OCI-LY7 (cell line): ENCODE results near the gene ARHGAP6. TPM values are rescaled to one million over a fixed set of nuclear protein-coding genes. Genes with fewer than 3 reads are reported as not detected.

ENCODE experiments used
- BruUV-seq: library from RNA; stranded (reverse); fragments of 400-500 nt; replicated peaks from 2 replicates; lab custom pipeline; 2021; lab: Mats Ljungman, UMichigan
- CTCF ChIA-PET: fragments of 300-600 bp; sonication (Branson Sonifier 250); formaldehyde crosslinking; loops from one replicate; lab custom pipeline; 2022; ENCODE audit warnings: antibody characterized with exemption; ENCODE audit not compliant: unreplicated experiment; lab: Charles Lee
- POLR2A ChIA-PET: fragments of 300-600 bp; sonication (Branson Sonifier 250); formaldehyde crosslinking; loops from one replicate; lab custom pipeline; 2022; ENCODE audit warnings: antibody characterized with exemption; lab: Charles Lee
- DNase-seq: peaks from one replicate; pipeline ENCODE4 v3.0.0-alpha.2; 2015; ENCODE audit warnings: low spot score
- H2AFZ ChIP-seq: fragments of 200-600 bp; sonication (generic), shearing (Covaris generic); 2 replicates; pipeline ENCODE4 v1.6.1; 2014; ENCODE audit warnings: mild to moderate bottlenecking, antibody characterized with exemption, low read length, moderate library complexity
- H3K27ac ChIP-seq: fragments of 200-600 bp; sonication (generic); 2 replicates; pipeline ENCODE4 v1.5.1; 2014; ENCODE audit warnings: mixed run types, low read depth, mild to moderate bottlenecking, moderate library complexity, low read length, inconsistent platforms; ENCODE audit not compliant: poor library complexity, severe bottlenecking
- H3K36me3 ChIP-seq: fragments of 200-600 bp; sonication (generic); 2 replicates; pipeline ENCODE4 v1.6.1; 2014; ENCODE audit warnings: mild to moderate bottlenecking, antibody characterized with exemption, low read length, moderate library complexity, mixed read lengths; ENCODE audit not compliant: insufficient read depth
- H3K4me1 ChIP-seq: fragments of 200-600 bp; sonication (generic); 2 replicates; pipeline ENCODE4 v1.5.1; 2014; ENCODE audit warnings: mild to moderate bottlenecking, low read length; ENCODE audit not compliant: insufficient read depth, poor library complexity, severe bottlenecking
- H3K4me2 ChIP-seq: fragments of 200-600 bp; sonication (generic); 2 replicates; pipeline ENCODE4 v1.6.1; 2014; ENCODE audit warnings: mild to moderate bottlenecking, low read length
- H3K4me3 ChIP-seq: fragments of 200-600 bp; sonication (generic); 2 replicates; pipeline ENCODE4 v1.5.1; 2014; ENCODE audit warnings: mild to moderate bottlenecking, low read depth, low read length; ENCODE audit not compliant: poor library complexity, severe bottlenecking
- H3K79me2 ChIP-seq: fragments of 200-600 bp; sonication (generic); 2 replicates; pipeline ENCODE4 v1.6.1; 2016; ENCODE audit warnings: low read depth, mild to moderate bottlenecking, low read length, moderate library complexity, mixed read lengths; ENCODE audit not compliant: insufficient read depth
- H3K9me2 ChIP-seq: fragments of 200-600 bp; sonication (generic); 2 replicates; pipeline ENCODE4 v1.6.1; 2016; ENCODE audit warnings: mild to moderate bottlenecking, low read length, mixed read lengths; ENCODE audit not compliant: insufficient read depth
- H3K9me3 ChIP-seq: fragments of 200-600 bp; sonication (generic); 2 replicates; pipeline ENCODE4 v1.6.1; 2014; ENCODE audit warnings: mild to moderate bottlenecking, mixed run types, low read length, mixed read lengths
- H4K20me1 ChIP-seq: fragments of 200-600 bp; sonication (generic); 2 replicates; pipeline ENCODE4 v1.6.1; 2014; ENCODE audit warnings: mild to moderate bottlenecking, antibody characterized with exemption, low read length, moderate library complexity, mixed read lengths; ENCODE audit not compliant: insufficient read depth
- EZH2phosphoT487 ChIP-seq: fragments of 200-600 bp; sonication (generic); IDR thresholded peaks from 2 replicates; pipeline ENCODE4 v1.6.1; 2018; ENCODE audit warnings: low read depth, borderline replicate concordance, mild to moderate bottlenecking, mixed run types, antibody characterized with exemption, low read length, moderate library complexity, mixed read lengths
- intact Hi-C: fragments of 100-400 bp; cut with micrococcal nuclease; formaldehyde crosslinking; loops from one replicate; pipeline ENCODE4 v1.10.0; 2022; ENCODE audit not compliant: unreplicated experiment
- total RNA-seq, 2 experiments: library from RNA; depleted of rRNA in 1 of 2; stranded (reverse); fragments of >200 nt in 1 of 2; shearing (Covaris generic) in 1 of 2; gene quantifications; 2 replicates each; pipeline ENCODE4 v1.2.3, GENCODE V29; 2014 to 2022
- TF ChIP-seq, protein P1 (sequence below): fragments of 200-600 bp; sonication (generic); conservative IDR thresholded peaks from 2 replicates; pipeline ENCODE4 v1.5.1; 2014; ENCODE audit warnings: mild to moderate bottlenecking, antibody characterized with exemption, low read length, moderate library complexity, mixed read lengths

The ARHGAP6 gene
- total RNA-seq, 2 experiments from 2014 or later: not detected

DNA sequence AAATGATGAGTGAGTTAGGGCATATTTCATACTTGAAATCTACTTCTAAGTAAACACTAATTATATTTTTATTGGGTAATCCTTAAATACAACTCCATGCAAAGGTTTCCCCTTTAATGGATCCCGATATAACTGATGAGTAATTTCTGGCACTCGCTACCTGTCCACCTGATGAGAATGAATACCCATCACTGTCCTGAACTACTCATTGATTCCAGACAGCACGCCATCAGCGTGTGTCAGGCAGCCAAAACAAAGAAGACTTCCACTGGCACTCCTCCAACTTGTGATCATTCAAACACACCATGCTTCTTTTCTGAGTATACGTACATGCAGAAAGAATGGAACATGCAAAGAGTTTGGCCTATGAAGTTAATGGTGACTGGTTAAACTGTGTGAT, 485.1 kb downstream of the ARHGAP6 start:
- ChIA-PET POLR2A (no interaction called here), CTCF (no interaction called here)
- H3K36me3 ChIP-seq: no peaks in the 10 kb centered on the region
- H3K9me2 ChIP-seq: no peaks in the 10 kb centered on the region
- DNase-seq: no peak
- no peak overlapping the region for H3K27ac ChIP-seq
- H3K79me2 ChIP-seq: no peaks in the 10 kb centered on the region
- no peak overlapping the region for H2AFZ ChIP-seq
- no peak for TF ChIP-seq EZH2phosphoT487
- TF ChIP-seq, protein P1, sequence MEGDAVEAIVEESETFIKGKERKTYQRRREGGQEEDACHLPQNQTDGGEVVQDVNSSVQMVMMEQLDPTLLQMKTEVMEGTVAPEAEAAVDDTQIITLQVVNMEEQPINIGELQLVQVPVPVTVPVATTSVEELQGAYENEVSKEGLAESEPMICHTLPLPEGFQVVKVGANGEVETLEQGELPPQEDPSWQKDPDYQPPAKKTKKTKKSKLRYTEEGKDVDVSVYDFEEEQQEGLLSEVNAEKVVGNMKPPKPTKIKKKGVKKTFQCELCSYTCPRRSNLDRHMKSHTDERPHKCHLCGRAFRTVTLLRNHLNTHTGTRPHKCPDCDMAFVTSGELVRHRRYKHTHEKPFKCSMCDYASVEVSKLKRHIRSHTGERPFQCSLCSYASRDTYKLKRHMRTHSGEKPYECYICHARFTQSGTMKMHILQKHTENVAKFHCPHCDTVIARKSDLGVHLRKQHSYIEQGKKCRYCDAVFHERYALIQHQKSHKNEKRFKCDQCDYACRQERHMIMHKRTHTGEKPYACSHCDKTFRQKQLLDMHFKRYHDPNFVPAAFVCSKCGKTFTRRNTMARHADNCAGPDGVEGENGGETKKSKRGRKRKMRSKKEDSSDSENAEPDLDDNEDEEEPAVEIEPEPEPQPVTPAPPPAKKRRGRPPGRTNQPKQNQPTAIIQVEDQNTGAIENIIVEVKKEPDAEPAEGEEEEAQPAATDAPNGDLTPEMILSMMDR: no peak
- H3K4me1 ChIP-seq: no peaks in the 10 kb centered on the region
- no peaks in the 10 kb centered on the region for H3K9me3 ChIP-seq
- no peaks in the 10 kb centered on the region for H4K20me1 ChIP-seq
- intact Hi-C loops: no loop called here
- no peak overlapping the region for H3K4me2 ChIP-seq
- no peak overlapping the region for H3K4me3 ChIP-seq
- BruUV-seq: no TSS peak

DNA sequence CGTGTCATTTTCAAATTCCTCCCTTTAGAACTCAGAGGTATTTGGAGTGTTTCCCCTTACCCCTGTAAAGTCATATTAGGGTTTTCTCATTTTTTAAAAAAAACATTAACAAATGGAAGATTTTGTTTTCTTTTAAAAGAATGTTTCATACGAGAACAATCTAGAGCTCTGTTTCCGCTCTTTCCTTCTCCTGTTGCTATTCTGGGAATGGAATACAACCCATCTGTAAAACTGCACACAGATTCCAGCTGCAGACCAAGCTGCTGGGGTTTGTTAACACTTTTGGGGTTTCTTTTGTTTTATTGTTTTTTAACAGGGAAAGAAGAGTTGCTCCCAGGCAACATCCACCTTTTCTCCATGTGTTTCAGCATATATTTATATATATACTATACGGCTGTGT, 493.3 kb downstream of the ARHGAP6 start:
- H3K4me3 ChIP-seq: no peak overlapping the region
- TF ChIP-seq, protein P1: no peak
- TF ChIP-seq EZH2phosphoT487: no peak
- no peaks in the 10 kb centered on the region for H3K79me2 ChIP-seq
- intact Hi-C loops: no loop called here
- no peak overlapping the region for H3K27ac ChIP-seq
- H2AFZ ChIP-seq: no peak overlapping the region
- no peaks in the 10 kb centered on the region for H4K20me1 ChIP-seq
- H3K4me1 ChIP-seq: no peaks in the 10 kb centered on the region
- POLR2A ChIA-PET: no interaction called here
- no peaks in the 10 kb centered on the region for H3K9me3 ChIP-seq
- H3K36me3 ChIP-seq: no peaks in the 10 kb centered on the region
- no TSS peak for BruUV-seq
- CTCF ChIA-PET: no interaction called here
- DNase-seq: no peak
- H3K4me2 ChIP-seq: no peak overlapping the region
- no peaks in the 10 kb centered on the region for H3K9me2 ChIP-seq

DNA sequence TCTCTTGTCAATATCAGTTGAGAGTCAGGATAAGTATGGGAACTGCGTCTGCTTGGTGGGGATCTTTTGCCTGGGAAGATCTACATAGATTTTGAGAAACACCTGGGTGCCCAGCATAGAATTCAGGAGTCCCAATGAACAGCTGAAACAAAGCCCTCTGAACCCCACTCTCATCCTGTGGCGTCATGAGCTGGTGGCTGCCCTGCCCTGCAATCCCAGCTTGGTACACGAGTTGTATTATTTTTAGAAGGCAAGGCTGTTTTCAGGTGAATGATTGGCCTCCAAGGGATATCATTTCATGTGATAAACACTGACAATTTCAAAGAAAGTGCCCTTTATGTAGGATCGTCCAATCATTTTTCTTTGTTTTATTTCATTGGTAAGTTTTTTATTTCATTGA, 493.8 kb downstream of the ARHGAP6 start:
- no peaks in the 10 kb centered on the region for H3K9me2 ChIP-seq
- no peak overlapping the region for H2AFZ ChIP-seq
- H3K9me3 ChIP-seq: no peaks in the 10 kb centered on the region
- no TSS peak for BruUV-seq
- H3K4me3 ChIP-seq: no peak overlapping the region
- H3K27ac ChIP-seq: no peak overlapping the region
- TF ChIP-seq, protein P1: no peak
- TF ChIP-seq EZH2phosphoT487: no peak
- H3K36me3 ChIP-seq: no peaks in the 10 kb centered on the region
- no peaks in the 10 kb centered on the region for H3K79me2 ChIP-seq
- H3K4me2 ChIP-seq: no peak overlapping the region
- POLR2A ChIA-PET: no interaction called here
- DNase-seq: no peak
- CTCF ChIA-PET: no interaction called here
- no peaks in the 10 kb centered on the region for H4K20me1 ChIP-seq
- intact Hi-C loops: no loop called here
- no peaks in the 10 kb centered on the region for H3K4me1 ChIP-seq
